ENCODE data around the gene LGR5. TPM values are rescaled to one million over a fixed set of nuclear protein-coding genes. Genes with fewer than 3 reads are reported as not detected.

The LGR5 gene
- total RNA-seq, 1 experiment from 2014 or later, result 0.04 TPM

- TF ChIP-seq CTCF (conservative IDR thresholded peaks at IDR 0.05; ENCODE audit: low read depth, low read length), result no peak
- Histone ChIP-seq H3K27me3 (ENCODE audit: low read length) (no peaks in the 10 kb centered on the region), H3K9me3 (ENCODE audit: low read length) (0 out of 2 replicates have a peak, but pooled peaks cover 3% of the 10 kb centered on the region), H3K36me3 (ENCODE audit: low read depth, low read length) (no peaks in the 10 kb centered on the region), H3F3A (ENCODE audit: low read length, unreplicated experiment) (no peaks in the 10 kb centered on the region), H3K4me3 (ENCODE audit: low read length) (no peak overlapping the region), H3K4me1 (ENCODE audit: insufficient read depth, low read length) (0 out of 2 replicates have a peak, but pooled peaks cover 5% of the 10 kb centered on the region), H3K9ac (ENCODE audit: low read length) (no peak overlapping the region), H3K27ac (ENCODE audit: low read length) (no peak overlapping the region), H4K20me1 (ENCODE audit: low read length) (no peaks in the 10 kb centered on the region), H3K4me2 (ENCODE audit: low read length) (no peak overlapping the region), H2AFZ (ENCODE audit: low read length) (no peak overlapping the region), H3K9me2 (replicated peaks; ENCODE audit: low read length) (no peaks in the 10 kb centered on the region), H3K79me2 (ENCODE audit: low read length) (no peaks in the 10 kb centered on the region)
- peak; percentile 89 for DNase-seq
- BruUV-seq (replicated peaks), result no TSS peak
- ChIA-PET POLR2A (ENCODE audit: unreplicated experiment) (no interaction called here), CTCF (no interaction called here)
- intact Hi-C loops (cut with micrococcal nuclease), result no loop called here
- peak; percentile 97 for ATAC-seq
These were observed 117.3 kb downstream of the LGR5 start for GRCh38 chr12:71556875-71557274.

GRCh38 chr12:71558445-71558844 is 118.8 kb downstream of the LGR5 start:
- Histone ChIP-seq H3K79me2 (ENCODE audit: low read length) (no peaks in the 10 kb centered on the region), H3K27me3 (ENCODE audit: low read length) (no peaks in the 10 kb centered on the region), H3K4me3 (ENCODE audit: low read length) (no peak overlapping the region), H3K9ac (ENCODE audit: low read length) (no peak overlapping the region), H2AFZ (ENCODE audit: low read length) (no peak overlapping the region), H3K9me2 (replicated peaks; ENCODE audit: low read length) (no peaks in the 10 kb centered on the region), H3K9me3 (ENCODE audit: low read length) (0 out of 2 replicates have a peak, but pooled peaks cover 3% of the 10 kb centered on the region), H3K27ac (ENCODE audit: low read length) (no peak overlapping the region), H4K20me1 (ENCODE audit: low read length) (no peaks in the 10 kb centered on the region), H3F3A (ENCODE audit: low read length, unreplicated experiment) (no peaks in the 10 kb centered on the region), H3K36me3 (ENCODE audit: low read depth, low read length) (no peaks in the 10 kb centered on the region), H3K4me1 (ENCODE audit: insufficient read depth, low read length) (0 out of 2 replicates have a peak, but pooled peaks cover 5% of the 10 kb centered on the region), H3K4me2 (ENCODE audit: low read length) (no peak overlapping the region)
- CTCF ChIA-PET, result no interaction called here
- POLR2A ChIA-PET (ENCODE audit: unreplicated experiment), result no interaction called here
- no peak for TF ChIP-seq EZH2phosphoT487 (IDR thresholded peaks at IDR 0.05; ENCODE audit: borderline replicate concordance, low read length)
- TF ChIP-seq CTCF (conservative IDR thresholded peaks at IDR 0.05; ENCODE audit: low read depth, low read length), result no peak
- no peak for TF ChIP-seq EZH2 (IDR thresholded peaks at IDR 0.05; ENCODE audit: low read length, unreplicated experiment)
- no TSS peak for BruUV-seq (replicated peaks)
- intact Hi-C loops (cut with micrococcal nuclease), result no loop called here
- ATAC-seq (no peak), DNase-seq (no peak)

- Histone ChIP-seq H3K27me3 (ENCODE audit: low read length) (no peaks in the 10 kb centered on the region), H3K4me2 (ENCODE audit: low read length) (no peak overlapping the region), H2AFZ (ENCODE audit: low read length) (no peak overlapping the region), H3K9me3 (ENCODE audit: low read length) (no peaks in the 10 kb centered on the region), H3K27ac (ENCODE audit: low read length) (no peak overlapping the region), H3K36me3 (ENCODE audit: low read depth, low read length) (no peaks in the 10 kb centered on the region), H3K9ac (ENCODE audit: low read length) (no peak overlapping the region), H3K9me2 (replicated peaks; ENCODE audit: low read length) (0 out of 2 replicates have a peak, but pooled peaks cover 2% of the 10 kb centered on the region), H4K20me1 (ENCODE audit: low read length) (no peaks in the 10 kb centered on the region), H3K4me3 (ENCODE audit: low read length) (no peak overlapping the region), H3K4me1 (ENCODE audit: insufficient read depth, low read length) (no peaks in the 10 kb centered on the region), H3F3A (ENCODE audit: low read length, unreplicated experiment) (no peaks in the 10 kb centered on the region), H3K79me2 (ENCODE audit: low read length) (no peaks in the 10 kb centered on the region)
- DNase-seq (no peak), ATAC-seq (no peak)
- ChIA-PET POLR2A (ENCODE audit: unreplicated experiment) (no interaction called here), CTCF (no interaction called here)
- intact Hi-C loops (cut with micrococcal nuclease), result no loop called here
- no TSS peak for BruUV-seq (replicated peaks)
- TF ChIP-seq EZH2phosphoT487 (IDR thresholded peaks at IDR 0.05; ENCODE audit: borderline replicate concordance, low read length) (no peak), CTCF (conservative IDR thresholded peaks at IDR 0.05; ENCODE audit: low read depth, low read length) (no peak), EZH2 (IDR thresholded peaks at IDR 0.05; ENCODE audit: low read length, unreplicated experiment) (no peak)
These were observed 123.3 kb downstream of the LGR5 start for GRCh38 chr12:71562676-71563595.

Data from PC-3 (cell line).